Measurements from ENCODE around the gene HOXA2. TPM values are rescaled to one million over a fixed set of nuclear protein-coding genes. Genes with fewer than 3 reads are reported as not detected.

HOXA2 gene
- total and polyA plus RNA-seq, 2 of the 8 experiments (the other 6 are each of a cell fraction or from before 2014, with no cell fraction given), result not detected

- H4K91ac ChIP-seq (replicated peaks; ENCODE audit: insufficient read length, low read length), result no peak overlapping the region
- H3K18ac ChIP-seq (ENCODE audit: extremely low read depth, low read length), result no peak overlapping the region
- 17% methylated on average over 3 of the region's 3 CpGs; no CpG with 5 or more reads in 1 of the 2 experiments for WGBS, 2 experiments (ENCODE audit: extremely low coverage in 1 of 2, insufficient coverage in 1 of 2, insufficient read length in 1 of 2, insufficient replicate concordance in 2 of 2, low coverage in 1 of 2, low lambda C conversion rate in 2 of 2, missing lambda C conversion rate in 1 of 2)
- no peaks in the 10 kb centered on the region for H3K79me1 ChIP-seq (ENCODE audit: low read depth, low read length)
- H3K23me2 ChIP-seq (ENCODE audit: low read depth, low read length), result peaks cover 4% of the 10 kb centered on the region; the same call in 1 of the 2 replicates
- peaks cover 0 to 4% of the 10 kb centered on the region in 2 experiments; a peak in 1 of 4 replicates for H3K9me3 ChIP-seq (ENCODE audit: insufficient read depth in 2 of 2, low read depth in 1 of 2, low read length in 1 of 2)
- H3K4ac ChIP-seq (replicated peaks; ENCODE audit: insufficient read length, low read depth, low read length), result no peak overlapping the region
- no peak overlapping the region for H3K56ac ChIP-seq (replicated peaks; ENCODE audit: insufficient read length, low read depth, low read length)
- no peak overlapping the region for H2BK5ac ChIP-seq (ENCODE audit: low read depth, low read length)
- FAIRE-seq (no peak), DNase-seq (ENCODE audit: low read depth in 1 of 2, low spot score in 2 of 2) (no peak)
- H3K79me2 ChIP-seq (ENCODE audit: control insufficient read depth in 1 of 2, insufficient read depth in 2 of 2, low read length in 2 of 2), result no peaks in the 10 kb centered on the region
- no peak overlapping the region for H3K23ac ChIP-seq (ENCODE audit: insufficient read length)
- no peak overlapping the region for H3K4me3 ChIP-seq (ENCODE audit: extremely low read depth in 1 of 4, insufficient read depth in 2 of 4, low read depth in 3 of 4, low read length in 4 of 4)
- H2BK12ac ChIP-seq (ENCODE audit: low read depth, low read length), result no peak overlapping the region
- H3K27ac ChIP-seq (ENCODE audit: low read depth, low read length), result no peak overlapping the region
- peaks cover 99 to 100% (median 100%) of the 10 kb centered on the region in 4 experiments for H3K27me3 ChIP-seq (replicated peaks in 1 of 4; ENCODE audit: control insufficient read depth in 3 of 4, extremely low read depth in 1 of 4, insufficient read depth in 3 of 4, low read length in 3 of 4)
- CTCF ChIA-PET (ENCODE audit: partially characterized antibody), result interaction anchor here (1.0 to 2.3 kb wide), 3 partner anchors 15 to 34 kb away, joined by 3 to 10 read pairs (median 3); no protein-coding TSS in a partner anchor
- H3K9ac ChIP-seq (replicated peaks in 1 of 4; ENCODE audit: extremely low read depth in 1 of 4, low read depth in 3 of 4, low read length in 3 of 4), result no peak overlapping the region
- H4K8ac ChIP-seq (ENCODE audit: extremely low read depth, insufficient read depth, low read length), result no peak overlapping the region
- H3K4me1 ChIP-seq (replicated peaks in 1 of 4; ENCODE audit: control insufficient read depth in 3 of 4, insufficient read depth in 4 of 4, low read length in 3 of 4), result peaks cover 0 to 6% (median 2%) of the 10 kb centered on the region in 4 experiments; a peak in 4 of 7 replicates
- H2AK5ac ChIP-seq (ENCODE audit: low read depth, low read length), result no peak overlapping the region
- no peak overlapping the region for H2AFZ ChIP-seq (ENCODE audit: low read length)
- H2BK20ac ChIP-seq (ENCODE audit: low read length), result no peak overlapping the region
- no peak overlapping the region for H2BK120ac ChIP-seq (replicated peaks; ENCODE audit: low read depth, low read length)
- no peak overlapping the region for H3K14ac ChIP-seq (ENCODE audit: insufficient read length)
- H2BK15ac ChIP-seq (ENCODE audit: low read length), result no peak overlapping the region
- H4K5ac ChIP-seq (ENCODE audit: insufficient read length, low read depth, low read length), result no peak overlapping the region
- POLR2A ChIA-PET (ENCODE audit: partially characterized antibody), result no interaction called here
- peaks cover 0 to 11% (median 0%) of the 10 kb centered on the region in 4 experiments; a peak in 2 of 8 replicates for H3K36me3 ChIP-seq (ENCODE audit: control insufficient read depth in 2 of 4, insufficient read depth in 4 of 4, low read length in 3 of 4)
- peaks cover 23 to 35% of the 10 kb centered on the region in 2 experiments for H4K20me1 ChIP-seq (replicated peaks in 1 of 2; ENCODE audit: control insufficient read depth in 1 of 2, insufficient read depth in 2 of 2, low read length in 2 of 2)
- no peak overlapping the region for H3K4me2 ChIP-seq (ENCODE audit: insufficient read depth in 1 of 2, low read depth in 2 of 2, low read length in 2 of 2)
- no peak for TF ChIP-seq CREB1 (IDR thresholded peaks at IDR 0.05)
- TF ChIP-seq BRCA1 (IDR thresholded peaks at IDR 0.05; ENCODE audit: low read depth, low read length), result no peak
- TF ChIP-seq CTBP2 (IDR thresholded peaks at IDR 0.05; ENCODE audit: borderline replicate concordance, insufficient read depth, insufficient read length, low read length), result no peak
- TF ChIP-seq SIX5 (IDR thresholded peaks at IDR 0.05; ENCODE audit: low read depth, low read length), result no peak
- TF ChIP-seq SP2 (IDR thresholded peaks at IDR 0.05; ENCODE audit: low read length), result no peak
- no peak for TF ChIP-seq TEAD4 (IDR thresholded peaks at IDR 0.05; ENCODE audit: low read depth, low read length)
- TF ChIP-seq SP4 (IDR thresholded peaks at IDR 0.05; ENCODE audit: low read length), result no peak
- no peak for TF ChIP-seq RNF2 (IDR thresholded peaks at IDR 0.05; ENCODE audit: borderline replicate concordance, low read depth, low read length, missing control alignments, poor library complexity, severe bottlenecking)
- no peak for TF ChIP-seq HDAC2 (IDR thresholded peaks at IDR 0.05; ENCODE audit: borderline replicate concordance in 1 of 2, low read depth in 2 of 2, low read length in 2 of 2)
- TF ChIP-seq SRF (IDR thresholded peaks at IDR 0.05; ENCODE audit: low read depth, low read length), result no peak
- TF ChIP-seq SAP30 (IDR thresholded peaks at IDR 0.05; ENCODE audit: insufficient read depth, insufficient replicate concordance, low read length), result no peak
- no peak for TF ChIP-seq TBP (IDR thresholded peaks at IDR 0.05; ENCODE audit: low read depth, low read length)
- TF ChIP-seq YY1 (IDR thresholded peaks at IDR 0.05; ENCODE audit: low read depth, low read length), result no peak
These were observed 24.3 kb upstream of the HOXA2 start for GRCh38 chr7:27126596-27127327.
